PC-9 (cell line): ENCODE measurements around the gene MICA.

Experiments
- EZH2 ChIP-seq: fragments of 200-600 bp; sonication (generic); IDR thresholded peaks from 2 replicates; pipeline ENCODE4 v1.8.0; 2017; ENCODE audit warnings: antibody characterized with exemption, low read depth
- TF ChIP-seq, protein P1 (sequence below): fragments of 200-600 bp; sonication (generic); conservative IDR thresholded peaks from 2 replicates; pipeline ENCODE4 v1.6.1; 2017; ENCODE audit warnings: mixed run types, antibody characterized with exemption, mild to moderate bottlenecking, moderate library complexity

GRCh38 chr6:31377029-31377428 lies 26.4 kb upstream of the MICA start:
- TF ChIP-seq, protein P1, sequence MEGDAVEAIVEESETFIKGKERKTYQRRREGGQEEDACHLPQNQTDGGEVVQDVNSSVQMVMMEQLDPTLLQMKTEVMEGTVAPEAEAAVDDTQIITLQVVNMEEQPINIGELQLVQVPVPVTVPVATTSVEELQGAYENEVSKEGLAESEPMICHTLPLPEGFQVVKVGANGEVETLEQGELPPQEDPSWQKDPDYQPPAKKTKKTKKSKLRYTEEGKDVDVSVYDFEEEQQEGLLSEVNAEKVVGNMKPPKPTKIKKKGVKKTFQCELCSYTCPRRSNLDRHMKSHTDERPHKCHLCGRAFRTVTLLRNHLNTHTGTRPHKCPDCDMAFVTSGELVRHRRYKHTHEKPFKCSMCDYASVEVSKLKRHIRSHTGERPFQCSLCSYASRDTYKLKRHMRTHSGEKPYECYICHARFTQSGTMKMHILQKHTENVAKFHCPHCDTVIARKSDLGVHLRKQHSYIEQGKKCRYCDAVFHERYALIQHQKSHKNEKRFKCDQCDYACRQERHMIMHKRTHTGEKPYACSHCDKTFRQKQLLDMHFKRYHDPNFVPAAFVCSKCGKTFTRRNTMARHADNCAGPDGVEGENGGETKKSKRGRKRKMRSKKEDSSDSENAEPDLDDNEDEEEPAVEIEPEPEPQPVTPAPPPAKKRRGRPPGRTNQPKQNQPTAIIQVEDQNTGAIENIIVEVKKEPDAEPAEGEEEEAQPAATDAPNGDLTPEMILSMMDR = no peak
- TF ChIP-seq EZH2 = no peak
